ENCODE data around the gene CDH9.

GRCh38 chr5:26864061-26864460, 174.3 kb downstream of the CDH9 start:
- TF ChIP-seq CTCF (conservative IDR thresholded peaks at IDR 0.05) (no peak), EZH2 (IDR thresholded peaks at IDR 0.05; ENCODE audit: low read depth) (no peak)
